ENCODE measurements around the gene CCL3. TPM values are rescaled to one million over a fixed set of nuclear protein-coding genes. Genes with fewer than 3 reads are reported as not detected.

Gene CCL3
- not detected for total RNA-seq

DNA sequence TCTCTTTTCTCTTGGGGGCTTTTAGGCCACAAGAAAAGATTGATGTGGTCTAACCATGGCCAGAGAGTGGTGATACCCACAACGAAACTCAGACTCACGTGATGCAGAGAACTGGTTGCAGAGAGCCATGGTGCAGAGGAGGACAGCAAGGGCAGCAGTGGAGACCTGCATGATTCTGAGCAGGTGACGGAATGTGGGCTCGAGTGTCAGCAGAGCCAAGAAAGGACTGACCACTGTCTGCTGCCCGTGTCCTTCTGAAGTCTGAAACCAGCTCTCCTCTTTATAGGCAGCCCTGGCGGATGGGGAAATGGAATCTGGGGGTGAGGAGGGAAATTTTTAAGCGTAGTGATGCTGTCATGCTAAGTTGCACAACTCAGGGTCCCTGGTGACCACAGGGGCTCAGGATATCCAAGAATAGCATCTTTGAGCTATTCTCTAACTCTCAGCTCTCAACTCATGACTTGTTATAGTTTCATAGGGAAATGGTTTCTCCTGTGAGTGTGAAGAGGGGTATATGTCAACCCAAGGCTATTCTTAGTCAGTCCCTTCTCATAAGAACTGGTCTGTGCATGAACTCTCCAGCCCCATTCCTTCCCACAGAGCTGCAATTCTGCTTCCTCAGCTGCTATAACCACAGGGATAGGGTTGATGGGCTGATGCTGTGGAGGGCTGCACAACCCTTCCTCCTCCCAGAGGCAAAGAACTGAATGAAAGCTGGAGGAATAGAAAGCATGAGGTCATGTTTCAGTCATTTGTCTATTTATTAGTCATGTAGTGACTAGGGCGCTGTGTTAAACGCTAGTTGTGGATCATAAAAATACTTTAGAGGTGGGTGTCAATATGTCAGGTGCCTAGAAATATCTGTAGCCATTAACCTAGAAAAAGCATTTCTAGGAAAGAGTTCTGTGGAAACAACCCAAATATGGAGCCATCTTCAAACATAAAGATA, at the start of gene CCL3:
Gene CCL3, minus strand, starts transcription at position 256 of the 949 bp plus-strand sequence. Its CDS starts 85 bp downstream, at position 171.
- WGBS: 63% methylated on average over 9 of the region's 9 CpGs
- DNase-seq (ENCODE audit: low spot score): no peak
- intact Hi-C loops (cut with DNase I): no loop called here

DNA sequence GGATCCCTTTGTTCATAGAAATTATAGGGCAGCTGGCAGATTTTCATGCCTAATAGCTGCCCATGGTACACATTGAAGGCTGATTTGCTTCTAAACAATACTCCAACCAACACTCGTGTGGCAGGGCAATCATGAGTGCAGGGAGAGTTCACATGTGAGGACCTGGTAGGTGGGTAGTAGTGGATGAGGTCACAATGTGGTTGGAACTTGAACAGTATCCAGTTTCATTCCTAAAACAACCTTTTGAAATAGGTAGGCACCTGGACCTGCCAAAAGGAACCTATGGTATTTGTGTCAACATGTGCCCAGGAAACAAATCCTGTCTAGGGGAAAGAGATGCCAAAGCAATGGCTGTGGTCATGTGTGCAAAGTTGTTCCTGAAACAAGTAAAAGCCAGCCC, 46.5 kb upstream of the CCL3 start:
- intact Hi-C loops (cut with DNase I): loop anchor here (10.0 kb wide), 1 partner anchor 328 kb away; no protein-coding TSS in a partner anchor
- TF ChIP-seq POLR2A (IDR thresholded peaks at IDR 0.05): no peak
- TF ChIP-seq, protein P1, sequence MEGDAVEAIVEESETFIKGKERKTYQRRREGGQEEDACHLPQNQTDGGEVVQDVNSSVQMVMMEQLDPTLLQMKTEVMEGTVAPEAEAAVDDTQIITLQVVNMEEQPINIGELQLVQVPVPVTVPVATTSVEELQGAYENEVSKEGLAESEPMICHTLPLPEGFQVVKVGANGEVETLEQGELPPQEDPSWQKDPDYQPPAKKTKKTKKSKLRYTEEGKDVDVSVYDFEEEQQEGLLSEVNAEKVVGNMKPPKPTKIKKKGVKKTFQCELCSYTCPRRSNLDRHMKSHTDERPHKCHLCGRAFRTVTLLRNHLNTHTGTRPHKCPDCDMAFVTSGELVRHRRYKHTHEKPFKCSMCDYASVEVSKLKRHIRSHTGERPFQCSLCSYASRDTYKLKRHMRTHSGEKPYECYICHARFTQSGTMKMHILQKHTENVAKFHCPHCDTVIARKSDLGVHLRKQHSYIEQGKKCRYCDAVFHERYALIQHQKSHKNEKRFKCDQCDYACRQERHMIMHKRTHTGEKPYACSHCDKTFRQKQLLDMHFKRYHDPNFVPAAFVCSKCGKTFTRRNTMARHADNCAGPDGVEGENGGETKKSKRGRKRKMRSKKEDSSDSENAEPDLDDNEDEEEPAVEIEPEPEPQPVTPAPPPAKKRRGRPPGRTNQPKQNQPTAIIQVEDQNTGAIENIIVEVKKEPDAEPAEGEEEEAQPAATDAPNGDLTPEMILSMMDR (IDR thresholded peaks at IDR 0.05): no peak
- TF ChIP-seq POLR2AphosphoS5 (IDR thresholded peaks at IDR 0.05): no peak
- no peak for DNase-seq (ENCODE audit: low spot score)

More for the DNA sequence above, at the start of gene CCL3:
- no peak within 1 kb of the TSS for H3K4me3 ChIP-seq
- H3K36me3 ChIP-seq: no peaks in the 10 kb centered on the region
- H3K27ac ChIP-seq: no peak within 1 kb of the TSS
- H3K9me3 ChIP-seq: no peaks in the 10 kb centered on the region
- H3K27me3 ChIP-seq (replicated peaks; ENCODE audit: insufficient read depth): no peaks in the 10 kb centered on the region
- no peaks in the 10 kb centered on the region for H3K4me1 ChIP-seq (replicated peaks)
- TF ChIP-seq POLR2AphosphoS5 (IDR thresholded peaks at IDR 0.05): no peak
- no peak for TF ChIP-seq POLR2A (IDR thresholded peaks at IDR 0.05)

DNA sequence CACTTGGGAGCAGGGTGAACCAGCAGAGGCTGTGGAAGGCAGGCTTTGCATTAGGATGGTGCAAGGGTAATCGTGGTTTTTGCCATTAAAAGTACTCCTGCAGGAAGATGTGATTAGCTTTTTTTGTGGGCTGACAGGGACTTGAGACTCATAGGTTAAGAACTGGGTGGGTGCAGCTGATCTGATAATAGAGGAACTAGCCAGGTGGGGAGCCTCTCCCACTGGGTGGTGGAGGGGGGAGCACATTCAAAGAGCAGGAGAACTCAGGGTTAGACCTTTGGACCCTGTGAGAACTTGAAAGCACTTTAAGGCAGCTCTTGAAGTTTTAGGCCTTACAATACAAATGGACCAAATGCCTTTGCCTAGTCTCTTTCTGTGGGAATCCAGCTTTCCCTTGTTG, 46.1 kb upstream of the CCL3 start:
- Histone ChIP-seq H3K27ac (no peak overlapping the region), H3K27me3 (replicated peaks; ENCODE audit: insufficient read depth) (no peaks in the 10 kb centered on the region), H3K4me3 (no peak overlapping the region), H3K36me3 (no peaks in the 10 kb centered on the region), H3K4me1 (replicated peaks) (no peaks in the 10 kb centered on the region), H3K9me3 (no peaks in the 10 kb centered on the region)
- intact Hi-C loops (cut with DNase I): loop anchor here (10.0 kb wide), 1 partner anchor 329 kb away; no protein-coding TSS in a partner anchor
- 75% methylated on average over 1 of the region's 1 CpG for WGBS
- no peak for DNase-seq (ENCODE audit: low spot score)
- TF ChIP-seq, protein P1 (IDR thresholded peaks at IDR 0.05): no peak
- TF ChIP-seq POLR2A (IDR thresholded peaks at IDR 0.05) (no peak), POLR2AphosphoS5 (IDR thresholded peaks at IDR 0.05) (no peak)

More for the DNA sequence above, 46.5 kb upstream of the CCL3 start:
- Histone ChIP-seq H3K27me3 (replicated peaks; ENCODE audit: insufficient read depth) (no peaks in the 10 kb centered on the region), H3K27ac (no peak overlapping the region), H3K4me3 (no peak overlapping the region), H3K4me1 (replicated peaks) (no peaks in the 10 kb centered on the region), H3K9me3 (no peaks in the 10 kb centered on the region), H3K36me3 (no peaks in the 10 kb centered on the region)
- 63% methylated on average over 1 of the region's 1 CpG for WGBS

DNA sequence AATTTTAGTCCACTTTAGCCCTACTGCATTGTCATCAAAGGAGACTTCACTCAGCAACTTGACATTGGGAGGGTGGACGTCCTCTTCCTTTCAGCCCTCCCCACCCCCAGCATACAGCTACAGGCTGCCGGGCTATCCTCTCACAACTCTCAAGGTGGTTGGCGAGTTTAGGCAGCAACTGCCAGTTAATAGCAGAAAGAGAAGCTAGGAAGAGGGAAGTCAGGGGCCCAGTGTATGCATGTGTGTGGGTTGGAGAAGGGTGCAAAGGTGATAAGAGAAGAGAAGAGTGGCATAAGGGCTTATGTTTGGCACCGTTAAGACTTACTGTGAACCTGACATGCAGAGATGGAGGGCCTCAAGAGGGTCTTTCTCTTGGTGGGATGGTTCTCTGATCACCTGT, 45.5 kb upstream of the CCL3 start:
- no peak for TF ChIP-seq POLR2A (IDR thresholded peaks at IDR 0.05)
- TF ChIP-seq, protein P1 (IDR thresholded peaks at IDR 0.05): no peak
- TF ChIP-seq POLR2AphosphoS5 (IDR thresholded peaks at IDR 0.05): no peak
- WGBS: 88% methylated on average over 4 of the region's 4 CpGs
- DNase-seq (ENCODE audit: low spot score): no peak
- Histone ChIP-seq H3K4me1 (replicated peaks) (no peaks in the 10 kb centered on the region), H3K9me3 (no peaks in the 10 kb centered on the region), H3K27me3 (replicated peaks; ENCODE audit: insufficient read depth) (no peaks in the 10 kb centered on the region), H3K36me3 (no peaks in the 10 kb centered on the region), H3K27ac (no peak overlapping the region), H3K4me3 (no peak overlapping the region)
- intact Hi-C loops (cut with DNase I): loop anchor here (10.0 kb wide), 1 partner anchor 329 kb away; no protein-coding TSS in a partner anchor

DNA sequence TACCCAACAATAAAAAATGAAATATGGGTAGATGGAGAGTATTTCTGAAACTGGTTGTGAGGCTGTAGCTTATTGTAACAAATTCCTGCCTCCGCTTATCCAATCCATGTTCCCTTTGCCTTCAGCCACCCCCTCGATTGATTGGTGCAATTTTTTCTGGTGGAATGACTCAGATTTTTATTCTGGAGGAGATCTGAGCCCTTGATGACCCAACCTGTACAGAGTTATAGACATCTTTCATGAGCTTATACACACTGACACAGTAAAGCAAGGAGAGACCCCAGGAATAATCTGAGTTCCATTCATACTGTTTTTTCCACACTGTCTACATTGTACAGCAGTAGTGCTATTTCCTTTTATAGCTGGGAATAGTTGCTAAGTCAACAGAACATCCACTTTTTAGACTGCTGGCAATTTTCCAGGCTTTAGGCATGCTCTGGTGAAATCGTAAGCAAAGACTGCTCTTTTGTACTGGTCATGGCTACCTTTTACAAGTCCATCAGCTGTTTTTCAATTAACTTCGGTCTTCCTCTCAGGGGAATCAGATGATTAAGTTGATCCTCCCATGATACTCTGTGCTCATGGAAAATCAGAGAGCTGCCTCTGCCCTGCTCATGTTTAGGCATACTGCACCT, 43.8 kb upstream of the CCL3 start:
- no peak for TF ChIP-seq POLR2AphosphoS5 (IDR thresholded peaks at IDR 0.05)
- TF ChIP-seq, protein P1 (IDR thresholded peaks at IDR 0.05): no peak
- TF ChIP-seq POLR2A (IDR thresholded peaks at IDR 0.05): no peak
- no peaks in the 10 kb centered on the region for H3K9me3 ChIP-seq
- WGBS: 48% methylated on average over 4 of the region's 4 CpGs
- H3K36me3 ChIP-seq: no peaks in the 10 kb centered on the region
- intact Hi-C loops (cut with DNase I): loop anchor here (10.0 kb wide), 1 partner anchor 331 kb away; no protein-coding TSS in a partner anchor
- no peak overlapping the region for H3K27ac ChIP-seq
- no peak overlapping the region for H3K4me3 ChIP-seq
- H3K4me1 ChIP-seq (replicated peaks): no peaks in the 10 kb centered on the region
- no peak for DNase-seq (ENCODE audit: low spot score)
- H3K27me3 ChIP-seq (replicated peaks; ENCODE audit: insufficient read depth): no peaks in the 10 kb centered on the region

Measured in prostate gland (tissue), 2 donors.